Smooth muscle cell (in vitro differentiated cells): ENCODE results near the gene TMEM175. TPM values are rescaled to one million over a fixed set of nuclear protein-coding genes. Genes with fewer than 3 reads are reported as not detected.

Source experiments
- DNase-seq: peaks from one replicate; lab custom pipeline; 2025; ENCODE audit not compliant: unreplicated experiment; lab: John Stamatoyannopoulos, UW
- H2AFZ ChIP-seq: fragments of 200-600 bp; sonication (generic); 2 replicates; pipeline ENCODE4 v1.6.0; 2016; ENCODE audit warnings: antibody characterized with exemption, low read depth, mild to moderate bottlenecking
- H3F3A ChIP-seq: fragments of 200-600 bp; sonication (generic); 2 replicates; pipeline ENCODE4 v1.6.0; 2017; ENCODE audit warnings: antibody characterized with exemption, low read depth
- H3K27ac ChIP-seq: fragments of 200-600 bp; sonication (generic); 2 replicates; pipeline ENCODE4 v1.5.1; 2016; ENCODE audit warnings: low read depth, mild to moderate bottlenecking
- H3K27me3 ChIP-seq: fragments of 200-600 bp; sonication (generic); 2 replicates; pipeline ENCODE4 v1.6.1; 2016; ENCODE audit warnings: low read depth, mild to moderate bottlenecking
- H3K36me3 ChIP-seq: fragments of 200-600 bp; sonication (generic); 2 replicates; pipeline ENCODE4 v1.5.1; 2016; ENCODE audit warnings: low read depth
- H3K4me1 ChIP-seq: fragments of 200-600 bp; sonication (generic); 2 replicates; pipeline ENCODE4 v1.5.1; 2016; ENCODE audit warnings: low read depth
- H3K4me2 ChIP-seq: fragments of 200-600 bp; sonication (generic); 2 replicates; pipeline ENCODE4 v1.6.0; 2016; ENCODE audit warnings: mild to moderate bottlenecking
- H3K4me3 ChIP-seq: fragments of 200-600 bp; sonication (generic); 2 replicates; pipeline ENCODE4 v1.5.1; 2016; ENCODE audit warnings: mild to moderate bottlenecking
- H3K79me2 ChIP-seq: fragments of 200-600 bp; sonication (generic); 2 replicates; pipeline ENCODE4 v1.6.0; 2016; ENCODE audit warnings: low read depth, mild to moderate bottlenecking
- H3K9ac ChIP-seq: fragments of 200-600 bp; sonication (generic); 2 replicates; pipeline ENCODE4 v1.6.0; 2016; ENCODE audit warnings: low read depth
- H3K9me3 ChIP-seq: fragments of 200-600 bp; sonication (generic); replicated peaks from 2 replicates; pipeline ENCODE4 v1.5.1; 2016; ENCODE audit warnings: low read depth
- H4K20me1 ChIP-seq: fragments of 200-600 bp; sonication (generic); 2 replicates; pipeline ENCODE4 v1.6.0; 2016; ENCODE audit warnings: low read depth
- WGBS: methylation state at CpG from one replicate; pipeline ENCODE4 v1.1.7; 2016; ENCODE audit warnings: low lambda C conversion rate; 5-methylcytosine and 5-hydroxymethylcytosine counted together
- polyA plus RNA-seq: library from polyadenylated mRNA; unstranded; fragments of >200 nt; fragmentation: Nextera tagmentation; extraction: Ambion mirVana; gene quantifications from 2 replicates; pipeline ENCODE4 v1.2.1, GENCODE V29; 2016
- total RNA-seq: library from RNA; depleted of rRNA; stranded (reverse); fragments of >200 nt; gene quantifications from 2 replicates; pipeline ENCODE4 v1.2.3, GENCODE V29; 2014
- TF ChIP-seq, protein P1 (sequence below): fragments of 200-600 bp; sonication (generic); IDR thresholded peaks from 2 replicates; pipeline ENCODE4 v1.5.1; 2017; ENCODE audit warnings: borderline replicate concordance, mild to moderate bottlenecking, antibody characterized with exemption; ENCODE audit not compliant: insufficient read depth, poor library complexity, severe bottlenecking

The TMEM175 gene
- total and polyA plus RNA-seq, 2 experiments from 2014 or later: 20.6 to 27.6 TPM

DNA sequence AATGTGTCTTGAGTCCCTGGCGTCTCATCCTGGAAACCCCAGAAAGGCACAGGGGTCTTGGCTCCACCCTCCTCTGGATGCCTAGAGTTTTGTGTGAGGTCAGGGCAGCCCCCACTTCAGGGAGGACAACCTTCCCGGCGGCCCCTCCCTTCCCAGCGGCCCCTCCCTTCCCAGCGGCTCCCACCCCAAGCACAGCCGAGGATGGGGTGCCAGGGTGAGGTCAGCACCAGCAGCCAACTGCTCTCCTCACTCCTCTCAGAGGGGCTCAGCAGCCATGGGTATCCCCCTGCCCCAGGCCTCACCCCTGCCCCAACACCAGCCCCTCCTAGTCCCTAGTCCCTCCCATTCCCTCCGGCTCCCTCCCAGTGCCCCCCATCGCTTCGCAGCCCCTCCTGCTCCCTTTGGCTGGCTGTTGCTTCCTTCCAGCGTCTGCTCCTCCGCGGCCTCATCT lies 23.7 kb downstream of the TMEM175 start:
- no peaks in the 10 kb centered on the region for H3K36me3 ChIP-seq
- H2AFZ ChIP-seq: no peak overlapping the region
- 95% methylated on average over 10 of the region's 12 CpGs for WGBS
- H4K20me1 ChIP-seq: no peaks in the 10 kb centered on the region
- TF ChIP-seq, protein P1, sequence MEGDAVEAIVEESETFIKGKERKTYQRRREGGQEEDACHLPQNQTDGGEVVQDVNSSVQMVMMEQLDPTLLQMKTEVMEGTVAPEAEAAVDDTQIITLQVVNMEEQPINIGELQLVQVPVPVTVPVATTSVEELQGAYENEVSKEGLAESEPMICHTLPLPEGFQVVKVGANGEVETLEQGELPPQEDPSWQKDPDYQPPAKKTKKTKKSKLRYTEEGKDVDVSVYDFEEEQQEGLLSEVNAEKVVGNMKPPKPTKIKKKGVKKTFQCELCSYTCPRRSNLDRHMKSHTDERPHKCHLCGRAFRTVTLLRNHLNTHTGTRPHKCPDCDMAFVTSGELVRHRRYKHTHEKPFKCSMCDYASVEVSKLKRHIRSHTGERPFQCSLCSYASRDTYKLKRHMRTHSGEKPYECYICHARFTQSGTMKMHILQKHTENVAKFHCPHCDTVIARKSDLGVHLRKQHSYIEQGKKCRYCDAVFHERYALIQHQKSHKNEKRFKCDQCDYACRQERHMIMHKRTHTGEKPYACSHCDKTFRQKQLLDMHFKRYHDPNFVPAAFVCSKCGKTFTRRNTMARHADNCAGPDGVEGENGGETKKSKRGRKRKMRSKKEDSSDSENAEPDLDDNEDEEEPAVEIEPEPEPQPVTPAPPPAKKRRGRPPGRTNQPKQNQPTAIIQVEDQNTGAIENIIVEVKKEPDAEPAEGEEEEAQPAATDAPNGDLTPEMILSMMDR: no peak
- no peak overlapping the region for H3K27ac ChIP-seq
- no peaks in the 10 kb centered on the region for H3F3A ChIP-seq
- H3K79me2 ChIP-seq: no peaks in the 10 kb centered on the region
- no peaks in the 10 kb centered on the region for H3K9me3 ChIP-seq
- DNase-seq: no peak
- no peak overlapping the region for H3K4me3 ChIP-seq
- no peak overlapping the region for H3K4me2 ChIP-seq
- no peaks in the 10 kb centered on the region for H3K27me3 ChIP-seq
- H3K9ac ChIP-seq: no peak overlapping the region
- no peaks in the 10 kb centered on the region for H3K4me1 ChIP-seq

DNA sequence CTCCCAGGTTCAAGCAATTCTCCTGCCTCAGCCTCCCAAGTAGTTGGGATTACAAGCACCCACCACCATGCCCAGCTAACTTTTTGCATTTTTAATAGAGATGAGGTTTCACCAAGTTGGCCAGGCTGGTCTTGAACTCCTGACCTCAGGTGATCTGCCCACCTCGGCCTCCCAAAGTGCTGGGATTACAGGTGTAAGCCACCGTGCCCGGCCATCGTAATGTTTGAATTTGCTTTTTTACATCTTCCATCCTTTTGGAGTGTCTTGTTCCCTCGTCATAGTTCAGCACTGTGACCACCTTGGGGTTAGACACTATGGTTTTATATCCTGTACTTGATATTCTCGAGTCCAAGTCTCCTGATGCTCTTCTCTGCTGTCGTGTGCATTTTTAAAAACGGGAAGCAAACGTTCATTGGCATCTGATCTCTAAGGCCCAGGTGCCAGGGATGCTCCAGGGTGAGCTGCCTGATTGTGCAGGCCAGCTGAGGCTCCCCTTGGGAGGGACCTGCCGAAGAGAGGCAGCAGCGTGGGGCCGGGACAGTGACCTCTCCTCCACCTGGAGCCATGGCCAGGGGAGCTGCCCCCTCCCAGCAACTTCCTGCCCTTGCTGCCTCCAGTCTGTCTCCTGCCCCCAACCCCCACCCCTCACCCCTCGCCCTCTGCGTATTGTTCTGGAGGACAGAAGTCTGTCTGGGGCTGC lies 24.4 kb downstream of the TMEM175 start:
- TF ChIP-seq, protein P1: no peak

DNA sequence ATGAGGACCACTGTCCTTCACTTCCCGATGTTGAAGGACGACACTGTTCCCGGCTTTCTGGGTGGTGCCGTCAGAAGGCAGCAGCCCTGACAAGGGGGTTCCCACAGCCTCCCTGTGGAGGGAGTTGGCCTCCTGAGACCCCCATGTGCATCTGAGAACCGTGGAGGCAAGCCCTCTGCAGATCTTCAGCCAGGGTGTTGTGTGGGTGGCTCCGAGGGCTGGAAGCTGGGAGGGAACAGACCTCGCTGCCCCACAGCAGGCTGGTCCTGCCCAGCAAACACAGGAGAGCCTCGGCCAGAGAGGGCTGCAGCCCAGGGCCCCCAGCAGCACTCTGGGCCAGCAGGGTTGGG lies 24.9 kb downstream of the TMEM175 start:
- no peaks in the 10 kb centered on the region for H3K4me1 ChIP-seq
- no peaks in the 10 kb centered on the region for H3K36me3 ChIP-seq
- no peaks in the 10 kb centered on the region for H3K27me3 ChIP-seq
- H3K79me2 ChIP-seq: no peaks in the 10 kb centered on the region
- no peak for DNase-seq
- TF ChIP-seq, protein P1: no peak
- no peak overlapping the region for H3K4me3 ChIP-seq
- no peaks in the 10 kb centered on the region for H4K20me1 ChIP-seq
- no peak overlapping the region for H3K4me2 ChIP-seq
- no peak overlapping the region for H2AFZ ChIP-seq
- no peaks in the 10 kb centered on the region for H3K9me3 ChIP-seq
- no peak overlapping the region for H3K27ac ChIP-seq
- H3F3A ChIP-seq: no peaks in the 10 kb centered on the region
- no peak overlapping the region for H3K9ac ChIP-seq
- WGBS: 90% methylated on average over 7 of the region's 8 CpGs

More for the DNA sequence above, 24.4 kb downstream of the TMEM175 start:
- no peaks in the 10 kb centered on the region for H3K9me3 ChIP-seq
- H2AFZ ChIP-seq: no peak overlapping the region
- no peak overlapping the region for H3K4me2 ChIP-seq
- no peaks in the 10 kb centered on the region for H3K79me2 ChIP-seq
- no peak for DNase-seq
- no peaks in the 10 kb centered on the region for H3K27me3 ChIP-seq
- H3K4me3 ChIP-seq: no peak overlapping the region
- H3K36me3 ChIP-seq: no peaks in the 10 kb centered on the region
- no peaks in the 10 kb centered on the region for H3F3A ChIP-seq
- H3K4me1 ChIP-seq: no peaks in the 10 kb centered on the region
- no peak overlapping the region for H3K9ac ChIP-seq
- WGBS: 88% methylated on average over 14 of the region's 14 CpGs
- H3K27ac ChIP-seq: no peak overlapping the region
- no peaks in the 10 kb centered on the region for H4K20me1 ChIP-seq
